Heart left ventricle (tissue), 13 donors: Measurements from ENCODE around the gene PAPOLB.

Experiments used
- POLR2A ChIP-seq, 2 donors: fragments of 450-650 bp; IDR thresholded peaks; one replicate each; pipeline ENCODE4 v1.6.1; 2017; ENCODE audit warnings: antibody characterized with exemption in 2 of 2, mild to moderate bottlenecking in 2 of 2, moderate library complexity in 2 of 2
- TF ChIP-seq, protein P1 (sequence below), 12 donors: fragments of 200-600 bp; sonication (generic) in 4 of 12; IDR thresholded peaks; one replicate each; pipeline versions ENCODE4 v1.5.0 to v1.8.0; 2018 to 2022; ENCODE audit warnings: antibody characterized with exemption in 12 of 12, mild to moderate bottlenecking in 5 of 12
- donor health status: ischemic (EF 13 %, LVEDD 7.1; RV severe dilation, severe dysfunction).
- donor health status: DM: no; HTN: yes; CAD: no.
- donor health status: DM: no; HTN: no; CAD: no.
- donor health status: ischemic (EF 25% LVEDD 6.9; RV normal size, moderate dysfunction).
- donor health status: ischemic (EF 25% LVEDD 5.7; RV mildly dilated, moderate dysfunction).
- donor health status: ischemic (EF 35%, LVEDD 5.7; RV mildly dilated, moderate dysfunction).
- donor health status: nonischemic (EF 11% LVEDD 7.7; RV severe dilation, severe dysfunction).
- donor health status: DM: yes; HTN: yes; CAD: no.
- donor health status: PGD.
- donor health status: ischemic (EF 29% LVEDD 5.4; RV normal size, mild dysfunction).
- donor health status: nonischemic (EF 23%, LVEDD 6.1; RV moderate dilation, normal function).

- no peak for TF ChIP-seq POLR2A (IDR thresholded peaks at IDR 0.05)
- TF ChIP-seq, protein P1, sequence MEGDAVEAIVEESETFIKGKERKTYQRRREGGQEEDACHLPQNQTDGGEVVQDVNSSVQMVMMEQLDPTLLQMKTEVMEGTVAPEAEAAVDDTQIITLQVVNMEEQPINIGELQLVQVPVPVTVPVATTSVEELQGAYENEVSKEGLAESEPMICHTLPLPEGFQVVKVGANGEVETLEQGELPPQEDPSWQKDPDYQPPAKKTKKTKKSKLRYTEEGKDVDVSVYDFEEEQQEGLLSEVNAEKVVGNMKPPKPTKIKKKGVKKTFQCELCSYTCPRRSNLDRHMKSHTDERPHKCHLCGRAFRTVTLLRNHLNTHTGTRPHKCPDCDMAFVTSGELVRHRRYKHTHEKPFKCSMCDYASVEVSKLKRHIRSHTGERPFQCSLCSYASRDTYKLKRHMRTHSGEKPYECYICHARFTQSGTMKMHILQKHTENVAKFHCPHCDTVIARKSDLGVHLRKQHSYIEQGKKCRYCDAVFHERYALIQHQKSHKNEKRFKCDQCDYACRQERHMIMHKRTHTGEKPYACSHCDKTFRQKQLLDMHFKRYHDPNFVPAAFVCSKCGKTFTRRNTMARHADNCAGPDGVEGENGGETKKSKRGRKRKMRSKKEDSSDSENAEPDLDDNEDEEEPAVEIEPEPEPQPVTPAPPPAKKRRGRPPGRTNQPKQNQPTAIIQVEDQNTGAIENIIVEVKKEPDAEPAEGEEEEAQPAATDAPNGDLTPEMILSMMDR (IDR thresholded peaks at IDR 0.05): no peak
Measured at GRCh38 chr7:4819560-4820404, 42.0 kb downstream of the PAPOLB start.
